Activated CD8-positive, alpha-beta memory T cell treated with anti-CD3 and anti-CD28 coated beads, Interleukin-2, amount 10 ng/mL, durations not matched to agents 7 days and 5 days (primary cell): ENCODE data around the gene RASGEF1C. TPM values are rescaled to one million over a fixed set of nuclear protein-coding genes. Genes with fewer than 3 reads are reported as not detected.
A peak's percentile ranks its signal among the peaks of the same experiment; 100 is the strongest.

Source experiments
- ATAC-seq: fragments of 150-1000 bp; cut with Tn5 transposase; one replicate; pipeline ENCODE4 v1.10.0; 2021; ENCODE audit warnings: moderate library complexity
- CTCF ChIA-PET: fragments of 350-600 bp; sonication (Branson Sonifier 250); formaldehyde crosslinking; loops from one replicate; lab custom pipeline; 2021; ENCODE audit warnings: antibody characterized with exemption; lab: Charles Lee
- DNase-seq: peaks from one replicate; pipeline ENCODE4 v3.0.0-alpha.2; 2020
- H3K27ac Mint-ChIP-seq: one replicate; pipeline ENCODE4 v1.8.0; 2021; ENCODE audit warnings: mild to moderate bottlenecking, mixed read lengths
- H3K27me3 Mint-ChIP-seq: one replicate; pipeline ENCODE4 v1.8.0; 2021; ENCODE audit warnings: mixed read lengths
- H3K36me3 Mint-ChIP-seq: one replicate; pipeline ENCODE4 v1.8.0; 2021; ENCODE audit warnings: mild to moderate bottlenecking, mixed read lengths
- H3K4me1 Mint-ChIP-seq: one replicate; pipeline ENCODE4 v1.8.0; 2021; ENCODE audit warnings: mixed read lengths
- H3K4me3 Mint-ChIP-seq: one replicate; pipeline ENCODE4 v1.8.0; 2021; ENCODE audit warnings: mild to moderate bottlenecking, moderate library complexity, mixed read lengths
- H3K9me3 Mint-ChIP-seq: one replicate; pipeline ENCODE4 v1.8.0; 2022; ENCODE audit warnings: low read depth, mixed read lengths
- total RNA-seq, 2 experiments: library from RNA; stranded (reverse); gene quantifications; one replicate each; pipeline ENCODE4 v1.2.3, GENCODE V29; 2021

Gene RASGEF1C
- total RNA-seq, 2 experiments from 2014 or later: not detected

GRCh38 chr5:180070756-180071530 is 138.1 kb downstream of the RASGEF1C start:
- no peak for DNase-seq
- CTCF ChIA-PET: interaction anchor here (2.0 kb wide), 1 partner anchor 20 kb away, joined by 7 read pairs; no protein-coding TSS in a partner anchor
- H3K27ac Mint-ChIP-seq: peak overlapping the region; percentile 33
- peaks cover 23% of the 10 kb centered on the region for H3K4me1 Mint-ChIP-seq
- peaks cover 2% of the 10 kb centered on the region for H3K9me3 Mint-ChIP-seq
- peak overlapping the region; percentile 75 for H3K4me3 Mint-ChIP-seq
- peaks cover 39% of the 10 kb centered on the region for H3K27me3 Mint-ChIP-seq
- H3K36me3 Mint-ChIP-seq: peaks cover 1% of the 10 kb centered on the region
- peak; percentile 48 for ATAC-seq

- Mint-ChIP-seq H3K9me3 (peaks cover 2% of the 10 kb centered on the region), H3K27ac (no peak overlapping the region), H3K27me3 (peaks cover 31% of the 10 kb centered on the region), H3K36me3 (peaks cover 1% of the 10 kb centered on the region), H3K4me3 (no peak overlapping the region), H3K4me1 (peaks cover 23% of the 10 kb centered on the region)
- CTCF ChIA-PET: interaction anchor here (0.5 to 2.0 kb wide), 2 partner anchors 8 to 21 kb away, joined by 4 to 7 read pairs; no protein-coding TSS in a partner anchor
- DNase-seq (no peak), ATAC-seq (no peak)
These were observed 139.3 kb downstream of the RASGEF1C start for GRCh38 chr5:180069589-180070247.

GRCh38 chr5:180068519-180069090 is 140.4 kb downstream of the RASGEF1C start:
- peaks cover 22% of the 10 kb centered on the region for H3K27me3 Mint-ChIP-seq
- no peak overlapping the region for H3K4me3 Mint-ChIP-seq
- DNase-seq (no peak), ATAC-seq (no peak)
- H3K27ac Mint-ChIP-seq: no peak overlapping the region
- H3K4me1 Mint-ChIP-seq: peaks cover 23% of the 10 kb centered on the region
- CTCF ChIA-PET: no interaction called here
- peaks cover 2% of the 10 kb centered on the region for H3K9me3 Mint-ChIP-seq
- peaks cover 1% of the 10 kb centered on the region for H3K36me3 Mint-ChIP-seq

GRCh38 chr5:180067986-180068385 is 141.0 kb downstream of the RASGEF1C start:
- Mint-ChIP-seq H3K27me3 (peaks cover 23% of the 10 kb centered on the region), H3K4me1 (peaks cover 23% of the 10 kb centered on the region), H3K36me3 (peaks cover 1% of the 10 kb centered on the region), H3K9me3 (peaks cover 2% of the 10 kb centered on the region), H3K27ac (no peak overlapping the region), H3K4me3 (no peak overlapping the region)
- DNase-seq: no peak
- CTCF ChIA-PET: interaction anchor here (0.8 kb wide), 1 partner anchor 23 kb away, joined by 4 read pairs; no protein-coding TSS in a partner anchor
- no peak for ATAC-seq

- no peaks in the 10 kb centered on the region for H3K4me1 Mint-ChIP-seq
- ATAC-seq (no peak), DNase-seq (no peak)
- no peaks in the 10 kb centered on the region for H3K9me3 Mint-ChIP-seq
- H3K36me3 Mint-ChIP-seq: no peaks in the 10 kb centered on the region
- H3K27ac Mint-ChIP-seq: no peak overlapping the region
- peaks cover 4% of the 10 kb centered on the region for H3K27me3 Mint-ChIP-seq
- H3K4me3 Mint-ChIP-seq: no peak overlapping the region
- CTCF ChIA-PET: no interaction called here
These were observed 148.8 kb downstream of the RASGEF1C start for GRCh38 chr5:180060192-180060591.

GRCh38 chr5:180059326-180059725 is 149.7 kb downstream of the RASGEF1C start:
- H3K36me3 Mint-ChIP-seq: no peaks in the 10 kb centered on the region
- peaks cover 4% of the 10 kb centered on the region for H3K27me3 Mint-ChIP-seq
- no peak overlapping the region for H3K4me3 Mint-ChIP-seq
- no peaks in the 10 kb centered on the region for H3K9me3 Mint-ChIP-seq
- no peak for DNase-seq
- CTCF ChIA-PET: no interaction called here
- no peak overlapping the region for H3K27ac Mint-ChIP-seq
- ATAC-seq: no peak
- H3K4me1 Mint-ChIP-seq: no peaks in the 10 kb centered on the region

- Mint-ChIP-seq H3K4me1 (no peaks in the 10 kb centered on the region), H3K27ac (no peak overlapping the region), H3K36me3 (no peaks in the 10 kb centered on the region), H3K27me3 (no peaks in the 10 kb centered on the region), H3K9me3 (no peaks in the 10 kb centered on the region), H3K4me3 (no peak overlapping the region)
- CTCF ChIA-PET: no interaction called here
- DNase-seq: no peak
- no peak for ATAC-seq
These were observed 152.9 kb downstream of the RASGEF1C start for GRCh38 chr5:180056153-180056552.

GRCh38 chr5:180054226-180054625 is 154.8 kb downstream of the RASGEF1C start:
- Mint-ChIP-seq H3K9me3 (no peaks in the 10 kb centered on the region), H3K27ac (no peak overlapping the region), H3K27me3 (no peaks in the 10 kb centered on the region), H3K4me3 (no peak overlapping the region), H3K36me3 (no peaks in the 10 kb centered on the region), H3K4me1 (no peaks in the 10 kb centered on the region)
- DNase-seq: no peak
- CTCF ChIA-PET: no interaction called here
- ATAC-seq: no peak

- Mint-ChIP-seq H3K4me1 (no peaks in the 10 kb centered on the region), H3K27me3 (no peaks in the 10 kb centered on the region), H3K36me3 (no peaks in the 10 kb centered on the region), H3K4me3 (no peak overlapping the region), H3K9me3 (no peaks in the 10 kb centered on the region), H3K27ac (no peak overlapping the region)
- CTCF ChIA-PET: interaction anchor here (0.9 to 1.6 kb wide), 3 partner anchors 24 to 37 kb away, joined by 3 to 4 read pairs (median 3); no protein-coding TSS in a partner anchor
- ATAC-seq (no peak), DNase-seq (no peak)
These were observed 155.9 kb downstream of the RASGEF1C start for GRCh38 chr5:180053061-180053602.

GRCh38 chr5:180052211-180052818 is 156.7 kb downstream of the RASGEF1C start:
- ATAC-seq (no peak), DNase-seq (no peak)
- Mint-ChIP-seq H3K4me3 (no peak overlapping the region), H3K27me3 (no peaks in the 10 kb centered on the region), H3K4me1 (no peaks in the 10 kb centered on the region), H3K27ac (no peak overlapping the region), H3K9me3 (no peaks in the 10 kb centered on the region), H3K36me3 (no peaks in the 10 kb centered on the region)
- CTCF ChIA-PET: interaction anchor here (1.6 kb wide), 2 partner anchors 23 to 38 kb away, joined by 3 to 4 read pairs; no protein-coding TSS in a partner anchor
